Measurements from ENCODE around the gene RNF14. TPM values are rescaled to one million over a fixed set of nuclear protein-coding genes. Genes with fewer than 3 reads are reported as not detected.

Gene RNF14
- total RNA-seq, 4 donors from 2014 or later = 11.9 to 45.0 (median 23.6) TPM

GRCh38 chr5:142009886-142010285, 41.0 kb downstream of the RNF14 start:
- Histone ChIP-seq H3K9me3 (no peaks in the 10 kb centered on the region), H3K36me3 (peaks cover 0 to 33% (median 0%) of the 10 kb centered on the region in 3 donors), H3K27ac (no peak overlapping the region), H3K4me1 (peaks cover 5 to 33% (median 18%) of the 10 kb centered on the region in 3 donors), H3K4me3 (no peak overlapping the region), H3K27me3 (no peaks in the 10 kb centered on the region)
- TF ChIP-seq POLR2A (IDR thresholded peaks at IDR 0.05) (no peak), CTCF (IDR thresholded peaks at IDR 0.05) (no peak)
- intact Hi-C loops (cut with DNase I) = no loop called here
- 78 to 100% methylated on average over 3 to 4 of the region's 4 CpGs for WGBS, 2 donors
- DNase-seq = no peak

- peak overlapping the region in 3 of 4 donors; percentile 91 for H3K27ac ChIP-seq
- H3K36me3 ChIP-seq = peaks cover 0 to 15% (median 0%) of the 10 kb centered on the region in 3 donors
- no peaks in the 10 kb centered on the region for H3K9me3 ChIP-seq
- peaks cover 5 to 50% (median 27%) of the 10 kb centered on the region in 3 donors for H3K4me1 ChIP-seq
- no peaks in the 10 kb centered on the region for H3K27me3 ChIP-seq
- no peak for DNase-seq
- intact Hi-C loops (cut with DNase I) = no loop called here
- TF ChIP-seq POLR2A (IDR thresholded peaks at IDR 0.05) (no peak), CTCF (IDR thresholded peaks at IDR 0.05) (no peak)
- peak overlapping the region in 2 of 4 donors; percentile 71 to 90 for H3K4me3 ChIP-seq
- WGBS, 2 donors = 84 to 91% methylated on average over 8 of the region's 9 CpGs
Measured at GRCh38 chr5:142011572-142012185, 42.8 kb downstream of the RNF14 start.

GRCh38 chr5:142012186-142012785, 43.4 kb downstream of the RNF14 start:
- no peaks in the 10 kb centered on the region for H3K27me3 ChIP-seq
- peak overlapping the region; percentile 76 to 91 (median 91) for H3K27ac ChIP-seq
- H3K9me3 ChIP-seq = no peaks in the 10 kb centered on the region
- intact Hi-C loops (cut with DNase I) = no loop called here
- DNase-seq = no peak
- peaks cover 0 to 12% (median 0%) of the 10 kb centered on the region in 3 donors for H3K36me3 ChIP-seq
- peaks cover 5 to 50% (median 27%) of the 10 kb centered on the region in 3 donors for H3K4me1 ChIP-seq
- H3K4me3 ChIP-seq = peak overlapping the region; percentile 57 to 90 (median 71)
- no peak for TF ChIP-seq POLR2A (IDR thresholded peaks at IDR 0.05)
- peak in 4 of 6 experiments; percentile 15 to 50 (median 34) for TF ChIP-seq CTCF (IDR thresholded peaks at IDR 0.05)
- WGBS, 2 donors = 9 to 15% methylated on average over 15 to 16 of the region's 18 CpGs

- peaks cover 5 to 50% (median 27%) of the 10 kb centered on the region in 3 donors for H3K4me1 ChIP-seq
- H3K9me3 ChIP-seq = no peaks in the 10 kb centered on the region
- intact Hi-C loops (cut with DNase I) = no loop called here
- H3K36me3 ChIP-seq = peaks cover 0 to 6% (median 0%) of the 10 kb centered on the region in 3 donors
- 3 to 7% methylated on average over 2 to 3 of the region's 58 CpGs for WGBS, 2 donors
- peak within 1 kb of the TSS; percentile 57 to 90 (median 71) for H3K4me3 ChIP-seq
- TF ChIP-seq CTCF (IDR thresholded peaks at IDR 0.05) (peak in 3 of 6 experiments; percentile 22 to 40 (median 34)), POLR2A (IDR thresholded peaks at IDR 0.05) (peak in 2 of 4 donors; percentile 40 to 47)
- H3K27me3 ChIP-seq = no peaks in the 10 kb centered on the region
- DNase-seq = peak; percentile 10
- peak within 1 kb of the TSS; percentile 76 to 91 (median 91) for H3K27ac ChIP-seq
Measured at GRCh38 chr5:142012792-142013388, 44.0 kb downstream of the RNF14 start, which contains the start of gene GNPDA1. TSS of gene GNPDA1 (minus strand) at chr5:142013027. CDS start at chr5:142012035, 992 bp downstream.

Measured in esophagus squamous epithelium (tissue), 5 donors.